ENCODE data around the gene RPH3AL.

DNA sequence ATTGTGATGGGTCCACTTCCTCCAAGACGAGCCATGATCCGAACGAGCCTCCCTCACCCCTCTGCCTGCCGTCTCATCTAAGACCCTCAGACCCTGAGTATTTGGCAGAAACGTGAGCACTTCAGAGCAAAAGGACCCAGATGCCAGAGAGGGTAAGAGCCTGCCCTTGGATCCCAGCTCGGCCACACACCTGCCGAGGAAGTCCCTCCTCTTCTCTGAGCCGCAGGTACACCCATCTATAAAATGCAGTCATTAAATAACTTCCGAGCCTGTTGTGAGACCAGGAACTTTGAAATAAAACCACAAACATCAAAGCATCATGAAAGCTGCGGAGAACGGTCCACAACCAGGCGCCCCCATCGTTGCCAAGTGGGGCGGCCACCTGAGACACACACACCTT lies 106.4 kb downstream of the RPH3AL start:
- TF ChIP-seq, protein P1, sequence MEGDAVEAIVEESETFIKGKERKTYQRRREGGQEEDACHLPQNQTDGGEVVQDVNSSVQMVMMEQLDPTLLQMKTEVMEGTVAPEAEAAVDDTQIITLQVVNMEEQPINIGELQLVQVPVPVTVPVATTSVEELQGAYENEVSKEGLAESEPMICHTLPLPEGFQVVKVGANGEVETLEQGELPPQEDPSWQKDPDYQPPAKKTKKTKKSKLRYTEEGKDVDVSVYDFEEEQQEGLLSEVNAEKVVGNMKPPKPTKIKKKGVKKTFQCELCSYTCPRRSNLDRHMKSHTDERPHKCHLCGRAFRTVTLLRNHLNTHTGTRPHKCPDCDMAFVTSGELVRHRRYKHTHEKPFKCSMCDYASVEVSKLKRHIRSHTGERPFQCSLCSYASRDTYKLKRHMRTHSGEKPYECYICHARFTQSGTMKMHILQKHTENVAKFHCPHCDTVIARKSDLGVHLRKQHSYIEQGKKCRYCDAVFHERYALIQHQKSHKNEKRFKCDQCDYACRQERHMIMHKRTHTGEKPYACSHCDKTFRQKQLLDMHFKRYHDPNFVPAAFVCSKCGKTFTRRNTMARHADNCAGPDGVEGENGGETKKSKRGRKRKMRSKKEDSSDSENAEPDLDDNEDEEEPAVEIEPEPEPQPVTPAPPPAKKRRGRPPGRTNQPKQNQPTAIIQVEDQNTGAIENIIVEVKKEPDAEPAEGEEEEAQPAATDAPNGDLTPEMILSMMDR (IDR thresholded peaks at IDR 0.05) = no peak
- TF ChIP-seq EP300 (IDR thresholded peaks at IDR 0.05; ENCODE audit: low read depth) (no peak), POLR2A (IDR thresholded peaks at IDR 0.05) (no peak), POLR2AphosphoS5 (IDR thresholded peaks at IDR 0.05) (no peak)

Data from transverse colon (tissue), 4 donors.